IMR-90 (cell line): ENCODE results near the gene RHBDF2. TPM values are rescaled to one million over a fixed set of nuclear protein-coding genes. Genes with fewer than 3 reads are reported as not detected.

Experiments
- ATAC-seq: fragments of 200-7000 bp; cut with Tn5 transposase; 2 replicates; pipeline ENCODE4 v1.9.1; 2020; ENCODE audit warnings: low read depth, mild to moderate bottlenecking, moderate library complexity
- BruUV-seq: library from RNA; stranded (reverse); fragments of 400-500 nt; replicated peaks from 2 replicates; lab custom pipeline; 2021; lab: Mats Ljungman, UMichigan
- CTCF ChIA-PET: fragments of 300-600 bp; formaldehyde crosslinking; extraction: SDS; loops from one replicate; lab custom pipeline; 2021; ENCODE audit warnings: antibody characterized with exemption; lab: Yijun Ruan, JAX
- POLR2A ChIA-PET: fragments of 300-600 bp; sonication (Branson Sonifier 250); formaldehyde crosslinking; loops from one replicate; lab custom pipeline; 2022; ENCODE audit warnings: antibody characterized with exemption; ENCODE audit not compliant: unreplicated experiment; lab: Charles Lee
- DNase-seq: peaks from one replicate; pipeline ENCODE4 v3.0.0; 2013
- H2AFZ ChIP-seq: replicated peaks from 2 replicates; pipeline ENCODE3; 2013; ENCODE audit warnings: low read length, mild to moderate bottlenecking; ENCODE audit not compliant: poor library complexity
- H2AK5ac ChIP-seq: 2 replicates; pipeline ENCODE4 v1.6.1; 2013; ENCODE audit warnings: low read depth, low read length, inconsistent platforms
- H2AK9ac ChIP-seq: replicated peaks from 2 replicates; pipeline ENCODE3; 2013; ENCODE audit warnings: mild to moderate bottlenecking, low read depth, low read length, moderate library complexity; ENCODE audit not compliant: poor library complexity
- H2BK120ac ChIP-seq: 2 replicates; pipeline ENCODE4 v1.6.1; 2013; ENCODE audit warnings: low read depth, low read length, inconsistent platforms
- H2BK15ac ChIP-seq: 3 replicates; pipeline ENCODE4 v1.6.1; 2013; ENCODE audit warnings: low read depth, low read length, inconsistent platforms
- H2BK20ac ChIP-seq: 2 replicates; pipeline ENCODE4 v1.6.1; 2013; ENCODE audit warnings: low read depth, mild to moderate bottlenecking, inconsistent platforms, low read length, moderate library complexity
- H2BK5ac ChIP-seq: 2 replicates; pipeline ENCODE4 v1.6.1; 2013; ENCODE audit warnings: mild to moderate bottlenecking, low read depth, low read length, inconsistent platforms; ENCODE audit not compliant: poor library complexity, severe bottlenecking
- H3K14ac ChIP-seq: replicated peaks from 2 replicates; pipeline ENCODE4 v1.6.1; 2013; ENCODE audit warnings: low read depth, low read length, inconsistent platforms
- H3K18ac ChIP-seq: 2 replicates; pipeline ENCODE4 v1.6.1; 2013; ENCODE audit warnings: low read depth, low read length, control low read depth
- H3K23ac ChIP-seq: 2 replicates; pipeline ENCODE4 v1.6.1; 2013; ENCODE audit warnings: low read depth, low read length, inconsistent platforms
- H3K27ac ChIP-seq: 2 replicates; pipeline ENCODE4 v1.5.1; 2013; ENCODE audit warnings: mild to moderate bottlenecking, control low read depth, low read length; ENCODE audit not compliant: insufficient read depth
- H3K27me3 ChIP-seq: 2 replicates; pipeline ENCODE4 v1.6.1; 2013; ENCODE audit warnings: low read length; ENCODE audit not compliant: control insufficient read depth, insufficient read depth
- H3K36me3 ChIP-seq: 2 replicates; pipeline ENCODE4 v1.6.1; 2013; ENCODE audit warnings: low read length, mixed read lengths; ENCODE audit not compliant: control insufficient read depth, insufficient read depth
- H3K4ac ChIP-seq: 2 replicates; pipeline ENCODE4 v1.6.1; 2013; ENCODE audit warnings: low read depth, low read length, inconsistent platforms
- H3K4me1 ChIP-seq: 2 replicates; pipeline ENCODE4 v1.6.1; 2013; ENCODE audit warnings: low read length, mixed read lengths; ENCODE audit not compliant: control insufficient read depth, insufficient read depth
- H3K4me2 ChIP-seq: 2 replicates; pipeline ENCODE4 v1.6.1; 2013; ENCODE audit warnings: low read depth, mild to moderate bottlenecking, control low read depth, low read length, moderate library complexity
- H3K4me3 ChIP-seq: 2 replicates; pipeline ENCODE4 v1.5.1; 2013; ENCODE audit warnings: low read depth, mild to moderate bottlenecking, control low read depth, low read length, moderate library complexity; ENCODE audit not compliant: insufficient read depth
- H3K56ac ChIP-seq: 2 replicates; pipeline ENCODE4 v1.6.1; 2013; ENCODE audit warnings: low read length, inconsistent platforms; ENCODE audit not compliant: insufficient read depth; ENCODE audit errors: extremely low read depth
- H3K79me1 ChIP-seq, 2 experiments: 2 replicates each; pipeline ENCODE4 v1.6.1; 2013; ENCODE audit warnings: low read length in 2 of 2, inconsistent platforms in 1 of 2, low read depth in 1 of 2
- H3K9ac ChIP-seq: 2 replicates; pipeline ENCODE4 v1.6.1; 2013; ENCODE audit warnings: low read depth, low read length, control low read depth
- H3K9me1 ChIP-seq: 2 replicates; pipeline ENCODE4 v1.6.1; 2013; ENCODE audit warnings: low read length, inconsistent platforms; ENCODE audit not compliant: insufficient read depth
- H3K9me3 ChIP-seq: 2 replicates; pipeline ENCODE4 v1.6.1; 2013; ENCODE audit warnings: low read length; ENCODE audit not compliant: control insufficient read depth, insufficient read depth
- H4K20me1 ChIP-seq: 2 replicates; pipeline ENCODE4 v1.6.1; 2013; ENCODE audit warnings: low read length, inconsistent platforms; ENCODE audit not compliant: insufficient read depth
- H4K5ac ChIP-seq: 2 replicates; pipeline ENCODE4 v1.6.1; 2013; ENCODE audit warnings: mild to moderate bottlenecking, low read depth, low read length, control low read depth
- H4K8ac ChIP-seq, 2 experiments: 2 replicates each; pipeline ENCODE4 v1.6.1; 2013; ENCODE audit warnings: low read depth in 2 of 2, low read length in 2 of 2, control low read depth in 1 of 2, inconsistent platforms in 1 of 2
- H4K91ac ChIP-seq: 2 replicates; pipeline ENCODE4 v1.6.1; 2013; ENCODE audit warnings: low read depth, low read length, inconsistent platforms; ENCODE audit not compliant: insufficient read depth
- BHLHE40 ChIP-seq: fragments of 150-350 bp; IDR thresholded peaks from 2 replicates; pipeline ENCODE4 v1.6.1; 2016; ENCODE audit warnings: mild to moderate bottlenecking, low read depth, low read length
- CEBPB ChIP-seq: IDR thresholded peaks from 2 replicates; pipeline ENCODE4 v1.6.1; 2012; ENCODE audit warnings: low read depth, low read length, improper control_type of control experiment
- CHD1 ChIP-seq: IDR thresholded peaks from 2 replicates; pipeline ENCODE4 v1.6.1; 2012; ENCODE audit warnings: low read depth, low read length, improper control_type of control experiment
- CTCF ChIP-seq: conservative IDR thresholded peaks from 2 replicates; pipeline ENCODE4 v1.5.1; 2012; ENCODE audit warnings: mild to moderate bottlenecking, low read depth, low read length, improper control_type of control experiment
- ELK1 ChIP-seq: fragments of 150-350 bp; IDR thresholded peaks from 2 replicates; pipeline ENCODE4 v1.6.1; 2016; ENCODE audit warnings: low read depth, mild to moderate bottlenecking, low read length, moderate library complexity, borderline replicate concordance
- FOS ChIP-seq: fragments of 150-350 bp; IDR thresholded peaks from 2 replicates; pipeline ENCODE4 v1.6.1; 2016; ENCODE audit warnings: low read depth, low read length
- MAFK ChIP-seq: IDR thresholded peaks from 2 replicates; pipeline ENCODE4 v1.6.1; 2012; ENCODE audit warnings: low read depth, low read length, improper control_type of control experiment
- MAZ ChIP-seq: IDR thresholded peaks from 2 replicates; pipeline ENCODE4 v1.6.1; 2012; ENCODE audit warnings: low read depth, mild to moderate bottlenecking, low read length, improper control_type of control experiment, moderate library complexity, borderline replicate concordance
- MXI1 ChIP-seq: IDR thresholded peaks from 2 replicates; pipeline ENCODE4 v1.6.1; 2012; ENCODE audit warnings: low read depth, mild to moderate bottlenecking, low read length, moderate library complexity, borderline replicate concordance
- NFE2L2 ChIP-seq: fragments of 150-350 bp; IDR thresholded peaks from 2 replicates; pipeline ENCODE4 v1.6.1; 2016; ENCODE audit warnings: low read depth, mild to moderate bottlenecking, low read length
- POLR2A ChIP-seq: IDR thresholded peaks from 2 replicates; pipeline ENCODE4 v1.6.1; 2012; ENCODE audit warnings: mild to moderate bottlenecking, low read depth, low read length
- RAD21 ChIP-seq: IDR thresholded peaks from 2 replicates; pipeline ENCODE4 v1.6.1; 2012; ENCODE audit warnings: low read length, improper control_type of control experiment
- RCOR1 ChIP-seq: IDR thresholded peaks from 2 replicates; pipeline ENCODE4 v1.6.1; 2012; ENCODE audit warnings: mild to moderate bottlenecking, low read length, improper control_type of control experiment; ENCODE audit not compliant: insufficient replicate concordance
- RFX5 ChIP-seq: IDR thresholded peaks from 2 replicates; pipeline ENCODE4 v1.8.0; 2012; ENCODE audit warnings: low read depth, mild to moderate bottlenecking, low read length, moderate library complexity
- WGBS, 2 experiments: methylation state at CpG; one replicate each; pipeline versions ENCODE4 v1.1.5 to v1.1.7; 2013; ENCODE audit warnings: missing lambda C conversion rate in 2 of 2; ENCODE audit not compliant: insufficient read length in 1 of 2; ENCODE audit errors: extremely low coverage in 2 of 2; 5-methylcytosine and 5-hydroxymethylcytosine counted together
- dilution Hi-C: fragments of 300-500 bp; cut with HindIII; formaldehyde crosslinking; loops from one replicate; pipeline ENCODE4 v1.14.3; 2018; ENCODE audit warnings: low sequenced_read_pairs; ENCODE audit not compliant: unreplicated experiment
- in situ Hi-C: fragments of 300-500 bp; cut with MboI; formaldehyde crosslinking; loops from 3 replicates; pipeline ENCODE4 v1.14.3; 2019; ENCODE audit warnings: low sequenced_read_pairs, inconsistent platforms, mixed read lengths
- intact Hi-C: fragments of 100-400 bp; cut with micrococcal nuclease; formaldehyde crosslinking; loops from 2 replicates; pipeline ENCODE4 v1.10.0; 2022
- polyA plus RNA-seq, 3 experiments: library from polyadenylated mRNA; depleted of rRNA; stranded (reverse); fragments of >200 nt; gene quantifications; 2 replicates each; pipeline ENCODE4 v1.2.3, GENCODE V29; 2012; ENCODE audit warnings: low replicate concordance in 1 of 3
- total RNA-seq: library from RNA; depleted of rRNA; stranded (reverse); fragments of >200 nt; gene quantifications from 2 replicates; pipeline ENCODE4 v1.2.3, GENCODE V29; 2012

RHBDF2 gene
- total and polyA plus RNA-seq, 2 of the 4 experiments (the other 2 are of a cell fraction): 1.3 to 8.3 TPM

- no TSS peak for BruUV-seq
- in situ Hi-C loops (loop anchor here (5.0 to 10.0 kb wide), 3 partner anchors 39 to 202 kb away; partner anchors contain the start of genes AANAT and QRICH2), dilution Hi-C loops (no loop called here), intact Hi-C loops (loop anchor here (1.0 kb wide), 3 partner anchors 40 to 98 kb away; no protein-coding TSS in a partner anchor)
- H2AFZ ChIP-seq: peak overlapping the region; percentile 88
- peak overlapping the region; percentile 83 for H2AK5ac ChIP-seq
- ATAC-seq (peak; percentile 88), DNase-seq (peak; percentile 54)
- H3K14ac ChIP-seq: no peak overlapping the region
- no peak overlapping the region; the same call in 2 of the 3 replicates for H2BK15ac ChIP-seq
- peak overlapping the region; percentile 76 for H3K4ac ChIP-seq
- H3K18ac ChIP-seq: no peak overlapping the region
- H3K4me2 ChIP-seq: no peak overlapping the region
- H4K91ac ChIP-seq: 0 out of 2 replicates have a peak overlapping the region, but pooled peaks have one; percentile 47
- peaks cover 13% of the 10 kb centered on the region for H3K4me1 ChIP-seq
- no peak overlapping the region for H2BK120ac ChIP-seq
- 0 out of 2 replicates have a peak overlapping the region, but pooled peaks have one; percentile 54 for H3K23ac ChIP-seq
- H3K36me3 ChIP-seq: no peaks in the 10 kb centered on the region
- peaks cover 13% of the 10 kb centered on the region for H3K27me3 ChIP-seq
- H4K5ac ChIP-seq: no peak overlapping the region
- H4K20me1 ChIP-seq: no peaks in the 10 kb centered on the region
- ChIA-PET CTCF (no interaction called here), POLR2A (no interaction called here)
- H3K9ac ChIP-seq: no peak overlapping the region
- 2% methylated on average over 12 of the region's 24 CpGs; no CpG with 5 or more reads in 1 of the 2 experiments for WGBS, 2 experiments
- H3K27ac ChIP-seq: no peak overlapping the region
- peak overlapping the region; percentile 7 for H2AK9ac ChIP-seq
- H3K79me1 ChIP-seq: peaks cover 0 to 2% of the 10 kb centered on the region in 2 experiments; a peak in 2 of 4 replicates
- 0 out of 4 replicates have a peak overlapping the region, but pooled peaks of 1 of the 2 experiments have one; percentile 69 for H4K8ac ChIP-seq
- H3K56ac ChIP-seq: no peak overlapping the region
- no peak overlapping the region for H3K4me3 ChIP-seq
- H2BK20ac ChIP-seq: no peak overlapping the region; the same call in 1 of the 2 replicates
- H2BK5ac ChIP-seq: no peak overlapping the region
- peaks cover 8% of the 10 kb centered on the region for H3K9me1 ChIP-seq
- no peaks in the 10 kb centered on the region for H3K9me3 ChIP-seq
- TF ChIP-seq CTCF: peak; percentile 97
- TF ChIP-seq MAZ: no peak
- peak; percentile 84 for TF ChIP-seq MXI1
- no peak for TF ChIP-seq MAFK
- no peak for TF ChIP-seq CEBPB
- peak; percentile 42; the same call in 1 of the 2 replicates for TF ChIP-seq POLR2A
- no peak for TF ChIP-seq RFX5
- TF ChIP-seq CHD1: no peak
- TF ChIP-seq RCOR1: no peak
- peak; percentile 97 for TF ChIP-seq RAD21
- TF ChIP-seq NFE2L2: no peak
- TF ChIP-seq ELK1: no peak
- no peak for TF ChIP-seq FOS
- no peak for TF ChIP-seq BHLHE40
Measured at GRCh38 chr17:76506408-76507345, 5.5 kb upstream of the RHBDF2 start.
